ENCODE data around the gene FXYD2. TPM values are rescaled to one million over a fixed set of nuclear protein-coding genes. Genes with fewer than 3 reads are reported as not detected.

Gene FXYD2
- total RNA-seq, 2 experiments from 2014 or later, result 13.1 to 19.0 TPM

Other genes starting within 250 kb of the FXYD2 start
- gene DSCAML1, start 27.5 kb downstream of the FXYD2 start, total RNA-seq, result 1 to 10 TPM in 1 of 2 experiments, under 1 TPM in 1; 0.42 to 1.4 TPM
- under 1 TPM; 0.12 to 0.20 TPM for gene FXYD6, start 51.9 kb upstream of the FXYD2 start, total RNA-seq
- 1 to 10 TPM; 1.7 to 2.0 TPM for gene TMPRSS13, start 104.7 kb upstream of the FXYD2 start, total RNA-seq
- gene IL10RA, start 161.7 kb upstream of the FXYD2 start, total RNA-seq, result 100 to 1,000 TPM; 247 to 260 TPM

All from activated CD8-positive, alpha-beta memory T cell treated with anti-CD3 and anti-CD28 coated beads, Interleukin-2, amount 10 ng/mL, durations not matched to agents 7 days and 5 days (primary cell).